Astrocyte (in vitro differentiated cells and primary cell): ENCODE measurements around the gene SUPT5H.

Experiments used
- EZH2 ChIP-seq: IDR thresholded peaks from 2 replicates; pipeline ENCODE4 v1.6.1; 2012; ENCODE audit warnings: mild to moderate bottlenecking, low read length, inconsistent platforms; ENCODE audit not compliant: insufficient read depth
- TF ChIP-seq, protein P1 (sequence below): IDR thresholded peaks from 2 replicates; pipeline ENCODE4 v1.5.1; 2011; ENCODE audit warnings: low read depth, mild to moderate bottlenecking, inconsistent platforms, low read length, moderate library complexity; ENCODE audit not compliant: insufficient read depth

DNA sequence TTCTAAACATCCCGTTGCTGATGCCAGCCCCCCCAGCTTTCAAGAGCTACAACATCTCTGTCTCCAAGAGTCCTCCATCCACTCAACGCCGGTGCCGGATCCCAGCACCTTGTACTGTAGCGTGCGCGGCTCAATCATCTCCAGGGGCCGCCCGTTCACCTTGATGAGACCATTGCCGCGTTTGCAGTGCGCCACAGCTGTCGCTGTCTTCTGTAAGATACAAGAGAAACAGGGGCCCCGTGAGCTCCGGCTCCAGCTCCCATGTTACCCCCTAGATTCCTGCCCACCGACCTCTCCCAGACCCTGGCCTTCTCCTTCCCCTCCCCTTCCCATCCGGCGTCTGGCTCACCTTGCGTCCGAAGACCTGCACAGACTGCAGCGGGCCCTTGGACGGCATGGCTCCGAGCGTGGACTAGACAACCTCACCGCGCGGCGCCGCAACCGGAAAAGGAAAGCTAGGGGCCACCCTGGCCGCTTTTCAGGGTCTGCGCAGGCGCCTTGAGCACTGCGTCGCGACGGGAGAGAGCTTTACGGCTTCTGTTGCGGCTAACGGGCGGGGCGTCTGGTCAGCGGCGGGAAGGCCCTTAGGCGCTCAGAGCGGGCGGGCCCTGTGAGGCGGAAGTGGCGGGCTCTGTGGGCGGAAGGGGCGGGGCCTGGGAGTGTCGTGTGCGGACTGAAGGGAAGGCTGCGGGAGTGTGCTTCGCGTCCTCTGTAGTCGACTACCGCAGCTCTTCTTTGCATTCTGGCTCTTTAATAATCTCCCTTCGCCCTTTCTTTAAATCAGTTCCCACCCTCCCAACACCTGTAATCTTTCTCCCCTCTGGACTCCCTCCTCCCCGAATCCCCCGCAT is 9.7 kb upstream of the SUPT5H start, which contains the start of gene RPS16:
- TF ChIP-seq, protein P1, sequence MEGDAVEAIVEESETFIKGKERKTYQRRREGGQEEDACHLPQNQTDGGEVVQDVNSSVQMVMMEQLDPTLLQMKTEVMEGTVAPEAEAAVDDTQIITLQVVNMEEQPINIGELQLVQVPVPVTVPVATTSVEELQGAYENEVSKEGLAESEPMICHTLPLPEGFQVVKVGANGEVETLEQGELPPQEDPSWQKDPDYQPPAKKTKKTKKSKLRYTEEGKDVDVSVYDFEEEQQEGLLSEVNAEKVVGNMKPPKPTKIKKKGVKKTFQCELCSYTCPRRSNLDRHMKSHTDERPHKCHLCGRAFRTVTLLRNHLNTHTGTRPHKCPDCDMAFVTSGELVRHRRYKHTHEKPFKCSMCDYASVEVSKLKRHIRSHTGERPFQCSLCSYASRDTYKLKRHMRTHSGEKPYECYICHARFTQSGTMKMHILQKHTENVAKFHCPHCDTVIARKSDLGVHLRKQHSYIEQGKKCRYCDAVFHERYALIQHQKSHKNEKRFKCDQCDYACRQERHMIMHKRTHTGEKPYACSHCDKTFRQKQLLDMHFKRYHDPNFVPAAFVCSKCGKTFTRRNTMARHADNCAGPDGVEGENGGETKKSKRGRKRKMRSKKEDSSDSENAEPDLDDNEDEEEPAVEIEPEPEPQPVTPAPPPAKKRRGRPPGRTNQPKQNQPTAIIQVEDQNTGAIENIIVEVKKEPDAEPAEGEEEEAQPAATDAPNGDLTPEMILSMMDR = no peak
- no peak for TF ChIP-seq EZH2
